ENCODE results near the gene SIM2.

SIM2 gene

DNA sequence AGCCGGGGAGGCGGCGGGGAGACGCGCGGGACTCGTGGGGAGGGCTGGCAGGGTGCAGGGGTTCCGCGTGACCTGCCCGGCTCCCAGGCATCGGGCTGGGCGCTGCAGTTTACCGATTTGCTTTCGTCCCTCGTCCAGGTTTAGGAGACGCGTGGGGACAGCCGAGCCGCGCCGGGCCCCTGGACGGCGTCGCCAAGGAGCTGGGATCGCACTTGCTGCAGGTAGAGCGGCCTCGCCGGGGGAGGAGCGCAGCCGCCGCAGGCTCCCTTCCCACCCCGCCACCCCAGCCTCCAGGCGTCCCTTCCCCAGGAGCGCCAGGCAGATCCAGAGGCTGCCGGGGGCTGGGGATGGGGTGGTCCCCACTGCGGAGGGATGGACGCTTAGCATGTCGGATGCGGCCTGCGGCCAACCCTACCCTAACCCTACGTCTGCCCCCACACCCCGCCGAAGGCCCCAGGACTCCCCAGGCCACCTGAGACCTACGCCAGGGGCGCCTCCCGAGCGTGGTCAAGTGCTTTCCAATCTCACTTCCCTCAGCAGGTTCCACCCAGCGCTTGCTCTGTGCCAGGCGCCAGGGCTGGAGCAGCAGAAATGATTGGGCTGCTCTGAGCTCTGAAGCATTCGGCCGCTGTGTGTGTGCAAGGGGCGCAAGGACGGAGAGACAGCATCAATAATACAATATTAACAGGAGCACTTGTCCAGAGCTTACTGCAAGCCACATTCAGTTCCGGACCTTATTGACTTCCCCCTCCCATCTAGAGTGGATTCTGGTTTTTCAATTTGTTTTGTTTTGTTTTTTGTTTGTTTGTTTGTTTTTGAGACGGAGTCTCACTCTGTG lies 10.3 kb downstream of the SIM2 start:
- TF ChIP-seq, protein P1, sequence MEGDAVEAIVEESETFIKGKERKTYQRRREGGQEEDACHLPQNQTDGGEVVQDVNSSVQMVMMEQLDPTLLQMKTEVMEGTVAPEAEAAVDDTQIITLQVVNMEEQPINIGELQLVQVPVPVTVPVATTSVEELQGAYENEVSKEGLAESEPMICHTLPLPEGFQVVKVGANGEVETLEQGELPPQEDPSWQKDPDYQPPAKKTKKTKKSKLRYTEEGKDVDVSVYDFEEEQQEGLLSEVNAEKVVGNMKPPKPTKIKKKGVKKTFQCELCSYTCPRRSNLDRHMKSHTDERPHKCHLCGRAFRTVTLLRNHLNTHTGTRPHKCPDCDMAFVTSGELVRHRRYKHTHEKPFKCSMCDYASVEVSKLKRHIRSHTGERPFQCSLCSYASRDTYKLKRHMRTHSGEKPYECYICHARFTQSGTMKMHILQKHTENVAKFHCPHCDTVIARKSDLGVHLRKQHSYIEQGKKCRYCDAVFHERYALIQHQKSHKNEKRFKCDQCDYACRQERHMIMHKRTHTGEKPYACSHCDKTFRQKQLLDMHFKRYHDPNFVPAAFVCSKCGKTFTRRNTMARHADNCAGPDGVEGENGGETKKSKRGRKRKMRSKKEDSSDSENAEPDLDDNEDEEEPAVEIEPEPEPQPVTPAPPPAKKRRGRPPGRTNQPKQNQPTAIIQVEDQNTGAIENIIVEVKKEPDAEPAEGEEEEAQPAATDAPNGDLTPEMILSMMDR (IDR thresholded peaks at IDR 0.05; ENCODE audit: low read depth, low read length), result no peak
- H3K4me3 ChIP-seq (ENCODE audit: low read depth, low read length), result peak overlapping the region; percentile 22; the same call in 1 of the 2 replicates

DNA sequence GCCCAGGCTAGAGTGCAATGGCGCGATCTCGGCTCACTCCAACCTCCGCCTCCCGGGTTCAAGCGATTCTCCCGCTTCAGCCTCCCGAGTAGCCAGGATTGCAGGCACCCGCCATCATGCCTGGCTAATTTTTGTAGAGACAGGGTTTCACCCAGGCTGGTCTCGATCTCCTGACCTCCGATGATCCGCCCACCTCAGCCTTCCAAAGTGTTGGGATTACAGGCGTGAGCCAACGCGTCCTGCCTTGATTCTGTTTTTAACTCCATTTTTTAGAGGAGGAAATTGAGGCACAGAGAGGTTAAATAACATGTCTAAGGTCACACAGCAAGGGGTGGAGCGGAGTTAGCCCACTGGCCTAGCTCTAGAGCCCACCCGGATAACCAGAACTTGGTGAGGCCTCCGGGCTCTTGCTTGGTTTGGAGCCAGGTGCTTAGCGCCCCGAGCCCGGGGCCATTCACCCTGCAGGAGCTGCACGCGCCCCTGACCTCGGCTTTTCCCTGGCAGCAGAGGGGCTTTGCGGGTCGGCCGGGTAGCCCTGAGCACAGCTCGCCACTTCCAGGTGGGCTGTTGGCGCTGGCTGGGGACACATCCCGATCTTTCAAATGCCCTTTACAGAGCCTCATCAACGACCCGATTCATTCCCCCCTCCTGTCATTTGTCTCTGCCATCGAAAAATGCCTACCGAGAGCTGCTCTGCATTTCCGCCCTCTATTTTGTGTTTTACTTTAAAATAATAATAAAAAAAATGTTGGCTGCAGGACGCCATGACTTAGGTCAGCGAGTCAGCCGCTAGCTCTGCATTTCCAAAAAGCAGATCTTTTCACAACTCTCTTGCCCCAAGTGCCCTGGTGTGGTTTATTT lies 11.2 kb downstream of the SIM2 start:
- TF ChIP-seq, protein P1 (IDR thresholded peaks at IDR 0.05; ENCODE audit: low read depth, low read length), result no peak

DNA sequence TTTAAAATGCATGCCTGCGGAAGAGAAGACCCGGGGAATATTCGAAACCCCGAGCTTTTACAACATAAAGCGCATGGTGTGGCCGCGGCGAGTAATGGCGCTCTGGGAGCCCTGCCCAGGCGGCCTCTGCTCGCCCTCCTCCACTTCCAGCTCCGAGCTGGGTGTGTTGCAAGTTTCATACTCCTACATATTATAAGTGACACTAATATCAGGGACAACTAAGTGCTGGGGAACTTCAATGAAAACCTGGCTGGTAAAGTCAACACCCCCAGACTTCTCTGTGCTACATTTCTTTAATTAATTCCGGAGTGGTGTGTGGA lies 11.8 kb downstream of the SIM2 start:
- H3K4me3 ChIP-seq (ENCODE audit: low read depth, low read length), result no peak overlapping the region

More for the DNA sequence above, 11.2 kb downstream of the SIM2 start:
- no peak overlapping the region for H3K4me3 ChIP-seq (ENCODE audit: low read depth, low read length)

DNA sequence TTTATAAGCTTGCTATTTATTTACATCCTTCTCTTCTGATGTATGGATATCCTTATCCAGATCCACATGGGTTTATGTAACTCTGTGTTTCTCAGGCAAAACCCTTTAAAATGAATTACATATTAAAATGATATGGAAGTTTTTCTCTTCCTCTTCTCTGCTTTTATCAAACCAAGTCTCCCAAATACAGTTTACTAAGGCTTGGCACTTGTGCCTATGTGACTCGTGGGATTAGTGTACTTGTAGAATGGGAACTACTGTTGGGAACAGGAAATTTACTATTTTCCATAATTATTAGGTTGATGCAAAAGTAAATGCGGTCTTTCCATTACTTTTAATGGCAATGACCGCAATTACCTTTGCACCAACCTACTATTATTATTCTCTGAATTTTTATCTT lies 14.8 kb downstream of the SIM2 start:
- TF ChIP-seq, protein P1 (IDR thresholded peaks at IDR 0.05; ENCODE audit: low read depth, low read length), result no peak
- no peak overlapping the region for H3K4me3 ChIP-seq (ENCODE audit: low read depth, low read length)

More for the DNA sequence above, 11.8 kb downstream of the SIM2 start:
- TF ChIP-seq, protein P1 (IDR thresholded peaks at IDR 0.05; ENCODE audit: low read depth, low read length), result no peak

DNA sequence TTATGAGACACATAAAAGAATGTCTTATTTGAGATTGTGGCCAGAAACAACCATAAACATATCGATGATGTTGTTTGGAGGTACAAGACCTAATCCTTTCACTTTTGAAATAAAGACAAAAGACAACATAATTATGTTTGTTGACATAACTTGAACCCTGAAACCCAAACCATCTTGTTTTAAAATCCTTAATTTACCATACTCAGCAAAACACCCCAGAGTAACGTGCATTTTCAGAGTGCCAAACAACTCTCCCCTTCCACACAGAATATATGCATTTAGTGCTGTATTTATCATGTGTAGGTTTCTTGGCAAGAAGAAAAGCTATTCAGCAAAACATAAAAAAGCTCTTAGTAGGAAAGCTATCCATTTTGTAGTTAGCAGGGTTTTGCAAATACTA lies 17.5 kb downstream of the SIM2 start:
- TF ChIP-seq, protein P1 (IDR thresholded peaks at IDR 0.05; ENCODE audit: low read depth, low read length), result no peak
- no peak overlapping the region for H3K4me3 ChIP-seq (ENCODE audit: low read depth, low read length)

DNA sequence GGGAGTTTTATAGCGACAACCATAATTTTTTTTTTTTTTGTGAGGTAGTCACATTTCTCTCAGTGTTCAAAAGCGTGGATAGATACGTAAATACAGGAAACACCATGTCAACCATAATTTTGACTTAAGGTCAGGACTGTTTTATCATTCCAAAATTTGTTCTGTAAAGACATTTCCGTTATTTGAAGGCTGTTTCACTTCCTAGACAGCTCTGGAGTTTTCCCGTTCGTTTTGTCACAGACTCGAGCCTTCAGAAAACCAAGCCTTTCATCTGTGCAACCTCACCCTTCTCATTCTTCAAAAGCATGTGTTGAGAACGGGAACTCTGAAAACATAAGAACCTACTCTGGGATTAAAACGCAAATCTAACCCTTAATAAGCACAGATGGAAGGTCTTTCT lies 17.9 kb downstream of the SIM2 start:
- H3K4me3 ChIP-seq (ENCODE audit: low read depth, low read length), result no peak overlapping the region
- TF ChIP-seq, protein P1 (IDR thresholded peaks at IDR 0.05; ENCODE audit: low read depth, low read length), result no peak

DNA sequence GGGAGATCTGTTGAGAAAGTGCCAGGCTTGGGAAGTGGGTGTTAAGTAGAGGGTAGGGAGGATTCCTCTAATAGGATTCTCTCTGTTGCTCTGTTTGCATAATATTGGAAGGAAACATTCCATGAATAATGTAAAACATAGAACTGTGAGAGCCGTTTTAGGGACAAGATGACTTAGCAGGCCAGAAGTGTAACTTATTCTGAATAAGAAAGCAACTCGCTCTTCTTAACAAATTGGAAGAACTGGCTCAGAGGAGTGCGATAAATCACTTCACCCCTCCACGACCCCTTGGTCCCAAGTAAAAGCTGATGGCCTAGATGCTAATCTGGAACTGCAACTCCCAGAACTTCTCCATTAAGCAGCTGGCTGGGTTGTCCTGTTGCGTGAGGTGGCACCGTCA lies 19.1 kb downstream of the SIM2 start:
- TF ChIP-seq, protein P1 (IDR thresholded peaks at IDR 0.05; ENCODE audit: low read depth, low read length), result no peak
- H3K4me3 ChIP-seq (ENCODE audit: low read depth, low read length), result no peak overlapping the region
